Fibroblast of mammary gland (primary cell): Measurements from ENCODE around the gene ZNF532.

ENCODE experiments used
- DNase-seq: peaks from one replicate; pipeline ENCODE4 v3.0.0-alpha.2; 2010; ENCODE audit warnings: low read depth
- H3K4me3 ChIP-seq: 2 replicates; pipeline ENCODE4 v1.5.1; 2011; ENCODE audit warnings: low read depth, mild to moderate bottlenecking, low read length, moderate library complexity; ENCODE audit not compliant: control insufficient read depth
- TF ChIP-seq, protein P1 (sequence below): conservative IDR thresholded peaks from 2 replicates; pipeline ENCODE4 v1.5.1; 2011; ENCODE audit warnings: low read depth, low read length, inconsistent platforms; ENCODE audit not compliant: control insufficient read depth, insufficient read depth

ZNF532 gene

GRCh38 chr18:58858591-58859468, 5.8 kb upstream of the ZNF532 start:
- TF ChIP-seq, protein P1, sequence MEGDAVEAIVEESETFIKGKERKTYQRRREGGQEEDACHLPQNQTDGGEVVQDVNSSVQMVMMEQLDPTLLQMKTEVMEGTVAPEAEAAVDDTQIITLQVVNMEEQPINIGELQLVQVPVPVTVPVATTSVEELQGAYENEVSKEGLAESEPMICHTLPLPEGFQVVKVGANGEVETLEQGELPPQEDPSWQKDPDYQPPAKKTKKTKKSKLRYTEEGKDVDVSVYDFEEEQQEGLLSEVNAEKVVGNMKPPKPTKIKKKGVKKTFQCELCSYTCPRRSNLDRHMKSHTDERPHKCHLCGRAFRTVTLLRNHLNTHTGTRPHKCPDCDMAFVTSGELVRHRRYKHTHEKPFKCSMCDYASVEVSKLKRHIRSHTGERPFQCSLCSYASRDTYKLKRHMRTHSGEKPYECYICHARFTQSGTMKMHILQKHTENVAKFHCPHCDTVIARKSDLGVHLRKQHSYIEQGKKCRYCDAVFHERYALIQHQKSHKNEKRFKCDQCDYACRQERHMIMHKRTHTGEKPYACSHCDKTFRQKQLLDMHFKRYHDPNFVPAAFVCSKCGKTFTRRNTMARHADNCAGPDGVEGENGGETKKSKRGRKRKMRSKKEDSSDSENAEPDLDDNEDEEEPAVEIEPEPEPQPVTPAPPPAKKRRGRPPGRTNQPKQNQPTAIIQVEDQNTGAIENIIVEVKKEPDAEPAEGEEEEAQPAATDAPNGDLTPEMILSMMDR = no peak
- peak; percentile 44 for DNase-seq

DNA sequence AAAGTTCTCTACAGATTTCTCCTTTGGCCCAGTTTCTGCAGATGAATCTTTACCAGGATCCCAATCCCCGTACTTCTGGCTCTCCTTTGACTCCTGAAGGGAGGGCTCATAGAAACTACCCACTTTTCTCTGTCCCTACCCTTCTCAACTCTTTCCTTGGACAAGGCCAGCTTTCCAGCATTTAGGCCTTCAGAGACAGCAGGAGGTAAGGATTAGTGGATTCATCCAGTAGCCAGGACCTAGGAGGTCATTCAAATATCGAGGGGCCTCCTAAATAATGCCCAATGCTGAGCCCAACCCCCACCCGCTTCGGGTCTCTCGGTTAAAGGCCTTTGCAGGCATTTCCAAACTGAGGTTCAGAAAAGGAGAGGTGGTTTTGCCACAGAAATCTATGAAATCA, 4.8 kb upstream of the ZNF532 start:
- TF ChIP-seq, protein P1 = no peak
- no peak overlapping the region for H3K4me3 ChIP-seq
- DNase-seq = no peak

More at GRCh38 chr18:58858591-58859468, 5.8 kb upstream of the ZNF532 start:
- H3K4me3 ChIP-seq = no peak overlapping the region

- TF ChIP-seq, protein P1 = no peak
- no peak overlapping the region for H3K4me3 ChIP-seq
- DNase-seq = no peak
These were observed 3.9 kb upstream of the ZNF532 start for GRCh38 chr18:58860747-58861231.

GRCh38 chr18:58861353-58861752, 3.3 kb upstream of the ZNF532 start:
- TF ChIP-seq, protein P1 = no peak
- no peak for DNase-seq
- no peak overlapping the region for H3K4me3 ChIP-seq

DNA sequence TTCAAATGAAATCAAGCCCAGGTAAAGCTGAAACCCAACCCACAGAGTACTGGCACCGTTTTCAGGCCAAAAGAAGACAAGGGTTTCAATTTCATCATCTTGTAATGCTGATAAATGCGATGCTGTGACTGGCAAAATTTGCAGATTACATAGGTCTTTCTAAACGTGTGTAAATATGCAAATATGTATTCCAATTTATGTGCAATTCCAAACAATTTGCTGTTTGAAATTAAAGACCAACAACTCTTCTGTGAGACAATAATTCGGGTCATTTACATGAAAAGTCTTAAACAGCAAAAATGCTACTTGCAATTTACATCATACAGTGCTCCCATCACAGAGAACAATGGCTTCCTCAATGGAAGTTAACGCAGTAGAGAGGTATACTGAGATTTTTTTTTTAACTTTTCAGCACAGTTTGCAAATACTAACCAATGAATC, 2.8 kb upstream of the ZNF532 start:
- DNase-seq = no peak
- TF ChIP-seq, protein P1 = no peak
- H3K4me3 ChIP-seq = no peak overlapping the region

GRCh38 chr18:58862356-58862755, 2.3 kb upstream of the ZNF532 start:
- TF ChIP-seq, protein P1 = no peak
- DNase-seq = no peak
- H3K4me3 ChIP-seq = no peak overlapping the region
